K562 (cell line): Measurements from ENCODE around the gene TMEM163. TPM values are rescaled to one million over a fixed set of nuclear protein-coding genes. Genes with fewer than 3 reads are reported as not detected.

Experiments used
- BCL6 ChIP-seq: fragments of 250-450 bp; sonication (Bioruptor Pico); IDR thresholded peaks from 2 replicates; pipeline ENCODE4 v1.4.0; 2020
- CBX2 ChIP-seq: fragments of 200-600 bp; sonication (generic); IDR thresholded peaks from one replicate; pipeline ENCODE4 v1.6.1; 2012; ENCODE audit warnings: mild to moderate bottlenecking, low read length, inconsistent platforms; ENCODE audit not compliant: insufficient read depth, poor library complexity, severe bottlenecking
- GABPB1 ChIP-seq: sonication (generic); formaldehyde crosslinking; IDR thresholded peaks from 2 replicates; pipeline ENCODE4 v1.8.0; 2022; ENCODE audit warnings: mild to moderate bottlenecking, missing genetic modification reagents
- HEY1 ChIP-seq: fragments of 250-450 bp; sonication (Bioruptor Pico); IDR thresholded peaks from 2 replicates; pipeline ENCODE4 v1.5.0; 2020; ENCODE audit warnings: mild to moderate bottlenecking, moderate library complexity, borderline replicate concordance
- KDM4B ChIP-seq, 2 experiments: fragments of 450-650 bp in 1 of 2; sonication (generic) in 1 of 2; IDR thresholded peaks; 2 replicates each; pipeline ENCODE4 v1.6.1; 2016 to 2017; ENCODE audit warnings: borderline replicate concordance in 2 of 2, antibody characterized with exemption in 1 of 2, low read depth in 1 of 2, mild to moderate bottlenecking in 1 of 2
- MAFF ChIP-seq: IDR thresholded peaks from 2 replicates; pipeline ENCODE4 v1.6.1; 2012; ENCODE audit warnings: low read length, improper control_type of control experiment
- PHB ChIP-seq: fragments of 250-450 bp; sonication (Bioruptor Pico); IDR thresholded peaks from 2 replicates; pipeline ENCODE4 v1.5.0; 2021
- U2AF2 ChIP-seq: fragments of 200-400 bp; formaldehyde crosslinking; optimal IDR thresholded peaks from 2 replicates; pipeline ENCODE3; 2017; ENCODE audit warnings: low read depth, mild to moderate bottlenecking, low read length
- ZC3H8 ChIP-seq: fragments of 450-650 bp; IDR thresholded peaks from 2 replicates; pipeline ENCODE4 v1.6.1; 2017
- polyA plus RNA-seq, 8 experiments: library from polyadenylated mRNA; depleted of rRNA in 4 of 8; stranded (reverse) in 5 of 8; unstranded in 3 of 8; fragments of >200 nt; fragmentation: Nextera tagmentation in 2 of 8; fragmentation: Illumina TruSeq in 1 of 8; extraction: Ambion mirVana in 2 of 8; extraction: Trizol in 1 of 8; gene quantifications; 2 replicates each; pipeline versions ENCODE4 v1.2.1 to v1.2.3, GENCODE V29; 2011 to 2014; ENCODE audit warnings: inconsistent platforms in 1 of 8, missing spikeins in 1 of 8
- total RNA-seq, 7 experiments: library from RNA; depleted of rRNA in 6 of 7; stranded (reverse); fragments of >200 nt in 6 of 7; fragmentation: Illumina TruSeq in 2 of 7; extraction: Trizol in 2 of 7; gene quantifications; 2 replicates each; pipeline versions ENCODE4 v1.2.1 to v1.2.3, GENCODE V29; 2011 to 2021; ENCODE audit warnings: low replicate concordance in 1 of 7
- TF ChIP-seq, protein P1 (sequence below): fragments of 250-450 bp; sonication (Bioruptor Pico); IDR thresholded peaks from 2 replicates; pipeline ENCODE4 v1.4.0; 2020
- TF ChIP-seq, protein P2 (sequence below): fragments of 450-650 bp; formaldehyde crosslinking; IDR thresholded peaks from 2 replicates; pipeline ENCODE4 v1.4.0; 2020; ENCODE audit warnings: mild to moderate bottlenecking, moderate library complexity
- TF ChIP-seq, protein P3 (sequence below), 2 experiments: fragments of 150-350 bp in 1 of 2; IDR thresholded peaks; 2 replicates each; pipeline ENCODE4 v1.6.1; 2012 to 2016; ENCODE audit warnings: low read depth in 2 of 2, low read length in 2 of 2, mild to moderate bottlenecking in 1 of 2, moderate library complexity in 1 of 2

TMEM163 gene
- total and polyA plus RNA-seq, 9 of the 15 experiments (the other 6 are each of a cell fraction or from before 2014, with no cell fraction given): 0.04 to 0.68 (median 0.16) TPM; not detected in 3

DNA sequence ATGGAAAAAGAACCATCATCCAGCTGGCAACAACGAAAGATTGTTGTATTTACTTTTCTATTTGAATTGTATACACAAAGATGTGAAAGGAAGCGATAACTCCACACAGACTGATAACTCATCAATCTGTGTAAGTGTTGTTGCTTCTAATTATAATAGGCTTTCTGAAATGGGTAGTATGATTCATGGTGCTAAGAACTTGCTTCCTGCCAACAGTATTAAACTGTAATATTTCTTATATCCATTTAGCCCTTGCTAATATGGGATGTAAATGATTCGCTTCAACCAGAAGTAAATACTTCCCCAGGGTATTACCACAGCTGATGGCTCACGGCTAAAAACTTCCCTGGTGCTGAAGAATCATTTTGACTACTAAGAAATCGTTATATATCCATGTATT, 70.2 kb downstream of the TMEM163 start (continued):
- TF ChIP-seq, protein P1, sequence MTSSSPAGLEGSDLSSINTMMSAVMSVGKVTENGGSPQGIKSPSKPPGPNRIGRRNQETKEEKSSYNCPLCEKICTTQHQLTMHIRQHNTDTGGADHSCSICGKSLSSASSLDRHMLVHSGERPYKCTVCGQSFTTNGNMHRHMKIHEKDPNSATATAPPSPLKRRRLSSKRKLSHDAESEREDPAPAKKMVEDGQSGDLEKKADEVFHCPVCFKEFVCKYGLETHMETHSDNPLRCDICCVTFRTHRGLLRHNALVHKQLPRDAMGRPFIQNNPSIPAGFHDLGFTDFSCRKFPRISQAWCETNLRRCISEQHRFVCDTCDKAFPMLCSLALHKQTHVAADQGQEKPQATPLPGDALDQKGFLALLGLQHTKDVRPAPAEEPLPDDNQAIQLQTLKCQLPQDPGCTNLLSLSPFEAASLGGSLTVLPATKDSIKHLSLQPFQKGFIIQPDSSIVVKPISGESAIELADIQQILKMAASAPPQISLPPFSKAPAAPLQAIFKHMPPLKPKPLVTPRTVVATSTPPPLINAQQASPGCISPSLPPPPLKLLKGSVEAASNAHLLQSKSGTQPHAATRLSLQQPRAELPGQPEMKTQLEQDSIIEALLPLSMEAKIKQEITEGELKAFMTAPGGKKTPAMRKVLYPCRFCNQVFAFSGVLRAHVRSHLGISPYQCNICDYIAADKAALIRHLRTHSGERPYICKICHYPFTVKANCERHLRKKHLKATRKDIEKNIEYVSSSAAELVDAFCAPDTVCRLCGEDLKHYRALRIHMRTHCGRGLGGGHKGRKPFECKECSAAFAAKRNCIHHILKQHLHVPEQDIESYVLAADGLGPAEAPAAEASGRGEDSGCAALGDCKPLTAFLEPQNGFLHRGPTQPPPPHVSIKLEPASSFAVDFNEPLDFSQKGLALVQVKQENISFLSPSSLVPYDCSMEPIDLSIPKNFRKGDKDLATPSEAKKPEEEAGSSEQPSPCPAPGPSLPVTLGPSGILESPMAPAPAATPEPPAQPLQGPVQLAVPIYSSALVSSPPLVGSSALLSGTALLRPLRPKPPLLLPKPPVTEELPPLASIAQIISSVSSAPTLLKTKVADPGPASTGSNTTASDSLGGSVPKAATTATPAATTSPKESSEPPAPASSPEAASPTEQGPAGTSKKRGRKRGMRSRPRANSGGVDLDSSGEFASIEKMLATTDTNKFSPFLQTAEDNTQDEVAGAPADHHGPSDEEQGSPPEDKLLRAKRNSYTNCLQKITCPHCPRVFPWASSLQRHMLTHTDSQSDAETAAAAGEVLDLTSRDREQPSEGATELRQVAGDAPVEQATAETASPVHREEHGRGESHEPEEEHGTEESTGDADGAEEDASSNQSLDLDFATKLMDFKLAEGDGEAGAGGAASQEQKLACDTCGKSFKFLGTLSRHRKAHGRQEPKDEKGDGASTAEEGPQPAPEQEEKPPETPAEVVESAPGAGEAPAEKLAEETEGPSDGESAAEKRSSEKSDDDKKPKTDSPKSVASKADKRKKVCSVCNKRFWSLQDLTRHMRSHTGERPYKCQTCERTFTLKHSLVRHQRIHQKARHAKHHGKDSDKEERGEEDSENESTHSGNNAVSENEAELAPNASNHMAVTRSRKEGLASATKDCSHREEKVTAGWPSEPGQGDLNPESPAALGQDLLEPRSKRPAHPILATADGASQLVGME: no peak
- TF ChIP-seq U2AF2: no peak
- no peak for TF ChIP-seq ZC3H8
- TF ChIP-seq, protein P2, sequence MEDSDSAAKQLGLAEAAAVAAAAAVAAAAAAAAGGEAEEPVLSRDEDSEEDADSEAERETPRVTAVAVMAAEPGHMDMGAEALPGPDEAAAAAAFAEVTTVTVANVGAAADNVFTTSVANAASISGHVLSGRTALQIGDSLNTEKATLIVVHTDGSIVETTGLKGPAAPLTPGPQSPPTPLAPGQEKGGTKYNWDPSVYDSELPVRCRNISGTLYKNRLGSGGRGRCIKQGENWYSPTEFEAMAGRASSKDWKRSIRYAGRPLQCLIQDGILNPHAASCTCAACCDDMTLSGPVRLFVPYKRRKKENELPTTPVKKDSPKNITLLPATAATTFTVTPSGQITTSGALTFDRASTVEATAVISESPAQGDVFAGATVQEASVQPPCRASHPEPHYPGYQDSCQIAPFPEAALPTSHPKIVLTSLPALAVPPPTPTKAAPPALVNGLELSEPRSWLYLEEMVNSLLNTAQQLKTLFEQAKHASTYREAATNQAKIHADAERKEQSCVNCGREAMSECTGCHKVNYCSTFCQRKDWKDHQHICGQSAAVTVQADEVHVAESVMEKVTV (CRISPR knock-in tag): no peak
- no peak for TF ChIP-seq CBX2
- no peak for TF ChIP-seq BCL6
- TF ChIP-seq, protein P3, sequence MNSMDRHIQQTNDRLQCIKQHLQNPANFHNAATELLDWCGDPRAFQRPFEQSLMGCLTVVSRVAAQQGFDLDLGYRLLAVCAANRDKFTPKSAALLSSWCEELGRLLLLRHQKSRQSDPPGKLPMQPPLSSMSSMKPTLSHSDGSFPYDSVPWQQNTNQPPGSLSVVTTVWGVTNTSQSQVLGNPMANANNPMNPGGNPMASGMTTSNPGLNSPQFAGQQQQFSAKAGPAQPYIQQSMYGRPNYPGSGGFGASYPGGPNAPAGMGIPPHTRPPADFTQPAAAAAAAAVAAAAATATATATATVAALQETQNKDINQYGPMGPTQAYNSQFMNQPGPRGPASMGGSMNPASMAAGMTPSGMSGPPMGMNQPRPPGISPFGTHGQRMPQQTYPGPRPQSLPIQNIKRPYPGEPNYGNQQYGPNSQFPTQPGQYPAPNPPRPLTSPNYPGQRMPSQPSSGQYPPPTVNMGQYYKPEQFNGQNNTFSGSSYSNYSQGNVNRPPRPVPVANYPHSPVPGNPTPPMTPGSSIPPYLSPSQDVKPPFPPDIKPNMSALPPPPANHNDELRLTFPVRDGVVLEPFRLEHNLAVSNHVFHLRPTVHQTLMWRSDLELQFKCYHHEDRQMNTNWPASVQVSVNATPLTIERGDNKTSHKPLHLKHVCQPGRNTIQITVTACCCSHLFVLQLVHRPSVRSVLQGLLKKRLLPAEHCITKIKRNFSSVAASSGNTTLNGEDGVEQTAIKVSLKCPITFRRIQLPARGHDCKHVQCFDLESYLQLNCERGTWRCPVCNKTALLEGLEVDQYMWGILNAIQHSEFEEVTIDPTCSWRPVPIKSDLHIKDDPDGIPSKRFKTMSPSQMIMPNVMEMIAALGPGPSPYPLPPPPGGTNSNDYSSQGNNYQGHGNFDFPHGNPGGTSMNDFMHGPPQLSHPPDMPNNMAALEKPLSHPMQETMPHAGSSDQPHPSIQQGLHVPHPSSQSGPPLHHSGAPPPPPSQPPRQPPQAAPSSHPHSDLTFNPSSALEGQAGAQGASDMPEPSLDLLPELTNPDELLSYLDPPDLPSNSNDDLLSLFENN (IDR thresholded peaks at IDR 0.05; ENCODE audit: low read depth in 2 of 2, low read length in 2 of 2): no peak
- TF ChIP-seq HEY1: no peak
- TF ChIP-seq MAFF: no peak
- no peak for TF ChIP-seq GABPB1 (CRISPR knock-in tag)
- TF ChIP-seq KDM4B (IDR thresholded peaks at IDR 0.05; ENCODE audit: borderline replicate concordance in 2 of 2, low read depth in 1 of 2): no peak
- no peak for TF ChIP-seq PHB (CRISPR knock-in tag)
